Mononuclear cell (primary cell): ENCODE measurements around the gene TUBB8. TPM values are rescaled to one million over a fixed set of nuclear protein-coding genes. Genes with fewer than 3 reads are reported as not detected.
A peak's percentile ranks its signal among the peaks of the same experiment; 100 is the strongest.
"Not testable (repeated sequence)": the region's sequence is repeated elsewhere in the genome, so short reads cannot be mapped to it uniquely, and the experiment has no call there.

Experiments used
- H3K27me3 ChIP-seq: 2 replicates; pipeline ENCODE4 v1.6.0; 2011; ENCODE audit warnings: low read length, control low read depth; ENCODE audit not compliant: insufficient read depth
- H3K4me1 ChIP-seq: 2 replicates; pipeline ENCODE4 v1.5.1; 2011; ENCODE audit warnings: mild to moderate bottlenecking, low read length, control low read depth; ENCODE audit not compliant: insufficient read depth
- H3K4me3 ChIP-seq: 2 replicates; pipeline ENCODE4 v1.5.1; 2011; ENCODE audit warnings: mild to moderate bottlenecking, low read length, moderate library complexity
- H3K9me3 ChIP-seq: 2 replicates; pipeline ENCODE4 v1.5.1; 2011; ENCODE audit warnings: low read depth, mild to moderate bottlenecking, control low read depth, low read length
- total RNA-seq: library from RNA; depleted of rRNA; stranded (reverse); fragments of >200 nt; gene quantifications from one replicate; pipeline ENCODE4 v1.2.3, GENCODE V29; 2012

TUBB8 gene
- total RNA-seq, 1 donor: 0.21 TPM

DNA sequence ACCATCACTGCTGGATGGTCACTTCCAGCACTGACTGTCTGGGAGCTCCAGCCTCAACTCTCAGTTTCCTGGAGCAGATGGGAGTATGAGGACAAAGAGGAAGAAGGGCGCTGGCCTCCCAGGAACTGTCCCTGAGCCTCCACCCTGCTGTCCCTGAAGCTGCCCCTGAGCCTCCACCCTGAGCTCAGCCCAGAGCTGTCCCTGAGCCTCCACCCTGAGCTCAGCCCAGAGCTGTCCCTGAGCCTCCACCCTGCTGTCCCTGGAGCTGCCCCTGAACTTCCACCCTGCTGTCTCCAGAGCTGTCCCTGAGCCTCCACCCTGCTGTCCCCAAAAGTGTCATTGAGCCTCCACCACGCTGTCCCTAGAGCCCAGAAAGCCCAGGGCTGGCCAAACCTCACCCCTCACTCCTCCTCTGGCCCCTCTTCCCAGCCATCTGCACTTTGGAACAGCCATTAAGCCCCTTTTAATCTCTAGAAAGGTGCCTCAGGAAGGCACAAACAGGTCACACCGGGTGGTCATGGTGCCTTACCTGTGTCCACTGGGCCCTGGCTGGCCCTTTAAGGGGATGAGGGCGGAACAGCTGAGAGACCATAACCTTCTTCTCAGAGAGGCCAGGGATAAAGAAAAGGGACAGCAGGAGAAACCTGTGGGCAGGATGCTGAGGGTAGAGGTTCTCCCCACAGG is 30.6 kb upstream of the TUBB8 start:
- peaks cover 6% of the 10 kb centered on the region for H3K4me1 ChIP-seq
- H3K4me3 ChIP-seq: no peak overlapping the region
- no peaks in the 10 kb centered on the region for H3K9me3 ChIP-seq
- peaks cover 20% of the 10 kb centered on the region for H3K27me3 ChIP-seq

DNA sequence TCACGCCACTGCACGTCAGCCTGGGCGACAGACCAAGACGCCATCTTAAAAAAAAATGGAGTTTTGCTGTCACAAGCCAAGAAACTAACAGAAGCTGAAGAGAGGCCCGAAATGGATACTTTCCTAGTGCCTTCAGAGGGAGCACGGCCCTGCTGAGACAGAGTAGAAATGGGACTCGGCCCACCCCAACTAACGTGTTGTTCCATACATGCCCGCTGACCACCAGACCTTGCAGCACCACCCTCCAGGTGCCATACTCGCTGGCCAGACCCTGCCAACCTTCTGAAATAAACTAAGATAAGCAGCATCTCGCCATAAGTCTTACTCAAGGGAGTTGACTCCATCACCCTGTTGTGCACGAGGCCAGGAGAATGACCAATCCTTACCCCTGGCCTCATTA is 29.5 kb upstream of the TUBB8 start:
- Histone ChIP-seq H3K4me3 (no peak overlapping the region), H3K4me1 (peaks cover 13% of the 10 kb centered on the region), H3K9me3 (no peaks in the 10 kb centered on the region), H3K27me3 (peaks cover 20% of the 10 kb centered on the region)

GRCh38 chr10:74266-74621 is 25.1 kb upstream of the TUBB8 start:
- peaks cover 20% of the 10 kb centered on the region for H3K27me3 ChIP-seq
- not testable (repeated sequence) for H3K9me3 ChIP-seq
- H3K4me1 ChIP-seq: peaks cover 13% of the 10 kb centered on the region
- H3K4me3 ChIP-seq: peak overlapping the region; percentile 30

DNA sequence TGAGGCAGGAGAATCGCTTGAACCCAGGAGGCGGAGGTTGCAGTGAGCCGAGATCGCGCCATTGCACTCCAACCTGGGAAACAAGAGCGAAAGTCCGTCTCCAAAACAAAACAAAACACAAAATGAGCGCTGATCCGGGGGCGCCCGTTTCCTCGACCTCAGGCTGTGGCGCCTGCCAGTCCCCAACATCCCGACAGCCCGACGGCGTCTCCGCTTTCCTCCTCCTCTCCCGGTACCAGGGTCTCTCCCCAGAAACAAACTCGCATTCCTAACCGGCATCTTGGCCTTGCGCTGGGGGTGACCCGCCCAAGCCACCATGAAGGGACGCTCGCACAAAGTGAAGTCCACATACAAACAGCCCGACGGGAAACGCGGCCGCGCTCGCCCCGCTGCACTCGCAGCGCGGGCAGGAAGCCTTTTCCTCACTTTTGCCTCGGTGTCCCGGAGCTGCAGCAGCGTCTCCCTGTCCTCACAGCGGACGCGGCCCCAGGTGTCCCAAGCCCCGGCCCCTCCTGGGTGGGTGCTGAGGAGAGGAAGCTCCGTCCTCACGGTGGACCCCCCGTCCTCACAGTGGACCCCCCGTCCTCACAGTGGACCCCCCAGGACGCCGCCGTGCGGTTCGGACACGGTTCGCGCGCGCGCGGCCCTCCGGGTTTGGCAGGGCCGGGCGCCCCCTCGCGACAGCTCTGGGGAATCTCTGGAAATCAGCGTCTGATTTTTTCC is 24.6 kb upstream of the TUBB8 start:
- peaks cover 20% of the 10 kb centered on the region for H3K27me3 ChIP-seq
- peaks cover 13% of the 10 kb centered on the region for H3K4me1 ChIP-seq
- not testable (repeated sequence) for H3K9me3 ChIP-seq
- peak overlapping the region; percentile 30 for H3K4me3 ChIP-seq

DNA sequence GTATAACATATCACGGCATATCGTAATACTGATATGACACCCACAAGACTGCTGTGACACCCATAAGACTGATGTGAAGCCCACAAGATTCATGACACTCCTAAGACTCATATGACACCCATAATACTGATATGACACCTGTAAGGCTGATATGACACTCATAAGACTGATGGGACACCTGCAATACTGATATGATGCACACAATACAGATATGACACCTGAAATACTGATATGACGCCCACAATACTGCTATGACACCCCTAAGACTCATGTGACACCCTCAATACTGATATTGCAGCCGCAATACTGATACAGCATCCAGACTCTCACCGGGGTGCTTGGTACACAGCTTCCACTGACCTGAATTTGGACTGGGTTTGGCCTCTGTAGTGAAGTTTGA is 19.1 kb upstream of the TUBB8 start:
- not testable (repeated sequence) for H3K27me3 ChIP-seq, H3K9me3 ChIP-seq, H3K4me3 ChIP-seq, H3K4me1 ChIP-seq

DNA sequence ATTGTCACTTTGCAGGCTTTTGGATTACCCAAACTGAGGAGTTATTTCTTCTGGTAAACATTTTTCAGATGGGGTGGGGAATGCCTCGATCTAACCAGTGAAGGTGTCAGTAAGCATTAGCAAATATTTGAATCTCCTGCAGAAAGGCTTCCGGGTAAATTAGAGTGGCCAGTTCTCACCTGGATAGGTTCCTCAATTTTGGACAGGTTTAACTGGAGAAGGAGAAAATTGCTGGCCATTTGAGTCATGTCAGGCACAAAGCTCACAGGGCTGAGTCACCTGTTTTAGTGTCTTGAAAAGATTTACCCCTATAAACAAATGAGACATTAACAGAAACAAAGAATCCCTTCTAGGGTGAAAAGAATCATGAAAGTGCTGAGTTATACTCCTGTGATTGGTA is 830 bp upstream of the TUBB8 start:
- H3K4me3 ChIP-seq, H3K27me3 ChIP-seq, H3K4me1 ChIP-seq, H3K9me3 ChIP-seq: not testable (repeated sequence)

- H3K27me3 ChIP-seq, H3K9me3 ChIP-seq, H3K4me1 ChIP-seq, H3K4me3 ChIP-seq: not testable (repeated sequence)
These were observed 1.2 kb downstream of the TUBB8 start for GRCh38 chr10:47864-48263.

DNA sequence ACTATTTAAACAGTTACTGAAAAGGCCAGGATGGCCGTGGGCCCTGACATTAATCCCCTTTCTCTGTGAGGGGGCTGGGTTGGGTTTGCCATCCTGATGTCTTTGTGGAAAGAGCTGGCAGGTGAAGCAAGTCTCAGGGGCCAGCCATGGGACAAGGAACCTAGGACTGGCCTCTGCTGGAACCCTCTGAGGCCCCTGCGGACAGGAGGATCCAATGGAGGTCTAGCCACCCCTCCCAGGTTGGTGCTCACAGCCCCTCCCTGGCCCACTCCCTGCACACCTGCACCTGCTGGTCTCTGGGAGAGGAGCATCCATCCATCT is 35.8 kb downstream of the TUBB8 start:
- H3K4me3 ChIP-seq, H3K4me1 ChIP-seq, H3K9me3 ChIP-seq, H3K27me3 ChIP-seq: not testable (repeated sequence)

DNA sequence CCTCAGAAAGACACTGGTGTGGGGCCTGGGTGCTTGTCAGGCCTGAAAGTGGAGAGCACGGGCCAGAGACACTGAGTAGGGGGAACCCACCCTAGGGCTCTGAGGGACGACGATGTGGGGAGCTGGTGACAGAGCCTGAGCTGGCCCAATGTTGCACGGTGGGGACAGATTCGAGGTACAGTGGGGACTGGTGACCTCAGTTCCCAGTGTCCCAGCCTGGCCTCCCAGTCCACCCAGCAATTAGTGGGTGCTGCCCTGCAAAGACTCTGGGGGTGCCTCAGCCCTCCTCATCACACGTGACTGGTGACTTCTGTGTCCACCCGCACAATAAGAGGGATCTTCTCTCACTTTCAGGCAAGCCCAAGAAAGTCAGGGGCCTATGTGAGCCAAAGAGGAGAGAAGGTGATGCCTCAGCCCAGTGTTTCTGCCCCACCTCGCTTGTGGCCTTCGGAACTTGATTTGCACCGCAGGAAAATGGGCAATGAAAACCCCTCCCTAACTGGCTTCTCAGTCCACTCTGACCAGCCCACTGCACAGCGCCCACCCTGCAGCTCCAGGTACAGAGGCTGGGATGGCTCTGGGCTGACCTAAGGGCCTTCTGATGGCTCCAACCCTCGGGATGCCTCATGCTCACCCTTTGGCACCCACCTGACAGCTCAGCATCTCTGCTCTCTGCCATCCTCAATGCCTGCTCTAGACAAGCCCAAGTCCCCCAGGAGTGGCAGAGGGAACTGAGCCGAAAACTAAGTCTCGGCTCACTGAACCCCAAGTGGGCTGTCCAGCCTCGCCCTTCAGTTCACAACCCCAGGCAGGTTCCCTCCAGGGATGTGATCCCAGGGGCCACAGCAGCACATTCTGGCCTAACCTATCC is 36.4 kb downstream of the TUBB8 start:
- H3K27me3 ChIP-seq, H3K9me3 ChIP-seq, H3K4me3 ChIP-seq, H3K4me1 ChIP-seq: not testable (repeated sequence)

DNA sequence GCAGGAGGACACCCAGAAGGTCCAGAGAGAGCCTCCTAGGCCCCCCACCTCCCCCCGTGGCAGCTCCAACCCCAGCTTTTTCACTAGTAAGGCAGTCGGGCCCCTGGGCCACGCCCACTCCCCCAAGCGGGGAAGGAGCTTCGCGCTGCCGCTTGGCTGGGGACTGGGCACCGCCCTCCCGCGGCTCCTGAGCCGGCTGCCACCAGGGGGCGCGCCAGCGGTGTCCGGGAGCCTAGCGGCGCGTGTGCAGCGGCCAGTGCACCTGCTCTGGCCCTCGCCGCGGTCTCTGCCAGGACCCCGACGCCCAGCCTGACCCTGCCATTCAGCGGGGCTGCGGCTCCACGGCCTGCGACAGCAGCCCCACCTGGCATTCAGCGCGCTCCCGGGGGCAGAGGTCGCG is 37.8 kb downstream of the TUBB8 start:
- H3K4me1 ChIP-seq, H3K4me3 ChIP-seq, H3K27me3 ChIP-seq, H3K9me3 ChIP-seq: not testable (repeated sequence)

- not testable (repeated sequence) for H3K9me3 ChIP-seq, H3K4me1 ChIP-seq, H3K27me3 ChIP-seq, H3K4me3 ChIP-seq
These were observed 38.7 kb downstream of the TUBB8 start for GRCh38 chr10:10261-10971.

Other genes with a start within 250 kb of the TUBB8 start
- 18.1 TPM for gene ZMYND11, start 86.2 kb upstream of the TUBB8 start, total RNA-seq